Right lobe of liver (tissue), 4 donors: Measurements from ENCODE around the gene PDSS2.

ENCODE experiments used
- POLR2A ChIP-seq: fragments of 450-650 bp; IDR thresholded peaks from one replicate; pipeline ENCODE4 v1.6.1; 2017; ENCODE audit warnings: antibody characterized with exemption, mild to moderate bottlenecking
- TF ChIP-seq, protein P1 (sequence below), 4 donors: fragments of 200-600 bp in 3 of 4; fragments of 450-650 bp in 1 of 4; IDR thresholded peaks; one replicate each; pipeline versions ENCODE4 v1.5.1 to v1.8.0; 2016 to 2022; ENCODE audit warnings: antibody characterized with exemption in 4 of 4, mild to moderate bottlenecking in 2 of 4
- donor health status: DM: no; HTN: no; CAD: no.
- donor health status: DM: no; HTN: no; CAD: no.
- donor health status: DM: no; HTN: yes; CAD: no.

DNA sequence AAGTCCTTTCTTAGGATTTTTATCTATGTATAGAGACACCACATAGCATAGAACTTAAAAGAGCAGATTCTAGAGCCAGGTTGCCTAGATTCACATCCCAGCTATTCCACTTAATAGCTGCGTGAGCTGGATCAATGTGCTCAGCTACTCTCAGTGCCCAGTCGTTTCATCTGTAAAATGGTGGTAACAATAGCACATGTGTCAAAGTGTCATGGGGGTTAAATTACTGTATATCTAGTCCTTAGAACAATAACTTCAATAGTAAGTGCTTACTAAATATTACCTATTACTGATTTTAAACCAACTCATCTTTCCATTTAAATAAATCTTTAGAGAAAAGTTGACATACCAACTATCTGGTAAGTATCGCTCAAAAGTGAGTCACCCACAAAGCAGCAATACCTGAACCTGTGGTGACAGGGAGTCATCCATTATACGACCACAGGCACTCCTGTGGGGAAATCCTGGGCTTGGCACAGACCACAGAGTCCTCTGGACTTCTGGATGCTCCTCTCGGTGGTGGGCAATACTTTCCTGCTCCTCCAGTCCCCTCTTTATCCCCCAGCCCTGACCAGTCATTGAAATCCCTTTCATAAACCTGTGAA, 154.8 kb downstream of the PDSS2 start:
- TF ChIP-seq, protein P1, sequence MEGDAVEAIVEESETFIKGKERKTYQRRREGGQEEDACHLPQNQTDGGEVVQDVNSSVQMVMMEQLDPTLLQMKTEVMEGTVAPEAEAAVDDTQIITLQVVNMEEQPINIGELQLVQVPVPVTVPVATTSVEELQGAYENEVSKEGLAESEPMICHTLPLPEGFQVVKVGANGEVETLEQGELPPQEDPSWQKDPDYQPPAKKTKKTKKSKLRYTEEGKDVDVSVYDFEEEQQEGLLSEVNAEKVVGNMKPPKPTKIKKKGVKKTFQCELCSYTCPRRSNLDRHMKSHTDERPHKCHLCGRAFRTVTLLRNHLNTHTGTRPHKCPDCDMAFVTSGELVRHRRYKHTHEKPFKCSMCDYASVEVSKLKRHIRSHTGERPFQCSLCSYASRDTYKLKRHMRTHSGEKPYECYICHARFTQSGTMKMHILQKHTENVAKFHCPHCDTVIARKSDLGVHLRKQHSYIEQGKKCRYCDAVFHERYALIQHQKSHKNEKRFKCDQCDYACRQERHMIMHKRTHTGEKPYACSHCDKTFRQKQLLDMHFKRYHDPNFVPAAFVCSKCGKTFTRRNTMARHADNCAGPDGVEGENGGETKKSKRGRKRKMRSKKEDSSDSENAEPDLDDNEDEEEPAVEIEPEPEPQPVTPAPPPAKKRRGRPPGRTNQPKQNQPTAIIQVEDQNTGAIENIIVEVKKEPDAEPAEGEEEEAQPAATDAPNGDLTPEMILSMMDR (IDR thresholded peaks at IDR 0.05): no peak
- no peak for TF ChIP-seq POLR2A
